HG03095 (cell line): Measurements from ENCODE around the gene BSND.

Experiments
- ATAC-seq: cut with Tn5 transposase; IDR thresholded peaks from one replicate; pipeline ENCODE4 v1.9.1; 2021; ENCODE audit warnings: moderate library complexity; ENCODE audit not compliant: unreplicated experiment

The BSND gene

GRCh38 chr1:55060133-55060999 is 61.6 kb downstream of the BSND start:
- ATAC-seq, result no peak

- no peak for ATAC-seq
These were observed 62.4 kb downstream of the BSND start for GRCh38 chr1:55061000-55061705.
